Trophoblast cell (in vitro differentiated cells and primary cell): ENCODE results near the gene CLEC14A.

Source experiments
- DNase-seq, 2 donors: peaks; one replicate each; pipeline ENCODE4 v3.0.0-alpha.2; 2016
- H2AFZ ChIP-seq: 2 replicates; pipeline ENCODE4 v1.6.1; 2013; ENCODE audit warnings: low read length, moderate library complexity, mild to moderate bottlenecking; ENCODE audit not compliant: insufficient read depth, poor library complexity
- H2AK5ac ChIP-seq: 2 replicates; pipeline ENCODE4 v1.6.1; 2013; ENCODE audit warnings: mild to moderate bottlenecking, low read length
- H2BK120ac ChIP-seq: 2 replicates; pipeline ENCODE4 v1.6.1; 2013; ENCODE audit warnings: low read length, mild to moderate bottlenecking, moderate library complexity; ENCODE audit not compliant: insufficient read depth, poor library complexity
- H2BK12ac ChIP-seq: 2 replicates; pipeline ENCODE4 v1.6.1; 2013; ENCODE audit warnings: mild to moderate bottlenecking, low read length, moderate library complexity
- H2BK5ac ChIP-seq: 2 replicates; pipeline ENCODE4 v1.6.1; 2013; ENCODE audit warnings: low read length, low read depth, moderate library complexity, mild to moderate bottlenecking; ENCODE audit not compliant: poor library complexity
- H3K14ac ChIP-seq: 2 replicates; pipeline ENCODE4 v1.6.1; 2013; ENCODE audit warnings: mild to moderate bottlenecking, low read length
- H3K18ac ChIP-seq: 2 replicates; pipeline ENCODE4 v1.6.1; 2013; ENCODE audit warnings: mild to moderate bottlenecking, low read length
- H3K23ac ChIP-seq: 2 replicates; pipeline ENCODE4 v1.6.1; 2013; ENCODE audit warnings: low read length
- H3K27ac ChIP-seq: 2 replicates; pipeline ENCODE4 v1.5.1; 2013; ENCODE audit warnings: low read depth, mild to moderate bottlenecking, inconsistent platforms, low read length, moderate library complexity
- H3K27me3 ChIP-seq: 2 replicates; pipeline ENCODE4 v1.6.1; 2013; ENCODE audit warnings: inconsistent platforms, mild to moderate bottlenecking, low read length, moderate library complexity; ENCODE audit not compliant: insufficient read depth
- H3K36me3 ChIP-seq, 2 experiments: 1 replicate in 1 of 2; 2 replicates in 1 of 2; pipeline ENCODE4 v1.6.1; 2013; ENCODE audit warnings: low read length in 2 of 2, mild to moderate bottlenecking in 2 of 2, moderate library complexity in 1 of 2; ENCODE audit not compliant: insufficient read depth in 2 of 2, control insufficient read depth in 1 of 2
- H3K4ac ChIP-seq: 2 replicates; pipeline ENCODE4 v1.6.1; 2013; ENCODE audit warnings: low read depth, mild to moderate bottlenecking, low read length, moderate library complexity
- H3K4me1 ChIP-seq, 2 experiments: 1 replicate in 1 of 2; 2 replicates in 1 of 2; pipeline ENCODE4 v1.6.1; 2013; ENCODE audit warnings: low read length in 2 of 2, mild to moderate bottlenecking in 2 of 2, moderate library complexity in 1 of 2; ENCODE audit not compliant: insufficient read depth in 2 of 2, control insufficient read depth in 1 of 2
- H3K4me2 ChIP-seq: 2 replicates; pipeline ENCODE4 v1.6.1; 2013; ENCODE audit warnings: inconsistent platforms, mild to moderate bottlenecking, low read length, moderate library complexity
- H3K4me3 ChIP-seq: 2 replicates; pipeline ENCODE4 v1.5.1; 2013; ENCODE audit warnings: mild to moderate bottlenecking, low read depth, low read length, inconsistent platforms
- H3K79me1 ChIP-seq: one replicate; pipeline ENCODE4 v1.6.1; 2013; ENCODE audit warnings: low read length
- H3K79me2 ChIP-seq: 2 replicates; pipeline ENCODE4 v1.6.1; 2013; ENCODE audit warnings: low read length, mild to moderate bottlenecking; ENCODE audit not compliant: control insufficient read depth, insufficient read depth, poor library complexity
- H3K9ac ChIP-seq: 2 replicates; pipeline ENCODE4 v1.6.1; 2013; ENCODE audit warnings: mild to moderate bottlenecking, low read length
- H3K9me3 ChIP-seq: 2 replicates; pipeline ENCODE4 v1.6.1; 2013; ENCODE audit warnings: low read depth, mild to moderate bottlenecking, control low read depth, inconsistent platforms, low read length; ENCODE audit not compliant: insufficient read depth
- H4K12ac ChIP-seq: 2 replicates; pipeline ENCODE4 v1.6.1; 2013; ENCODE audit warnings: low read depth, mild to moderate bottlenecking, low read length, moderate library complexity
- H4K8ac ChIP-seq: 2 replicates; pipeline ENCODE4 v1.6.1; 2013; ENCODE audit warnings: low read depth, mild to moderate bottlenecking, low read length, moderate library complexity
- H4K91ac ChIP-seq: one replicate; pipeline ENCODE4 v1.6.1; 2013; ENCODE audit warnings: low read depth, mild to moderate bottlenecking, low read length, moderate library complexity
- WGBS: extraction: QIAGEN DNeasy Blood & Tissue Kit; methylation state at CpG from one replicate; pipeline ENCODE4 v1.1.7; 2013; ENCODE audit warnings: missing lambda C conversion rate; ENCODE audit not compliant: insufficient read length, insufficient coverage; ENCODE audit errors: extremely low coverage; 5-methylcytosine and 5-hydroxymethylcytosine counted together

Gene CLEC14A

DNA sequence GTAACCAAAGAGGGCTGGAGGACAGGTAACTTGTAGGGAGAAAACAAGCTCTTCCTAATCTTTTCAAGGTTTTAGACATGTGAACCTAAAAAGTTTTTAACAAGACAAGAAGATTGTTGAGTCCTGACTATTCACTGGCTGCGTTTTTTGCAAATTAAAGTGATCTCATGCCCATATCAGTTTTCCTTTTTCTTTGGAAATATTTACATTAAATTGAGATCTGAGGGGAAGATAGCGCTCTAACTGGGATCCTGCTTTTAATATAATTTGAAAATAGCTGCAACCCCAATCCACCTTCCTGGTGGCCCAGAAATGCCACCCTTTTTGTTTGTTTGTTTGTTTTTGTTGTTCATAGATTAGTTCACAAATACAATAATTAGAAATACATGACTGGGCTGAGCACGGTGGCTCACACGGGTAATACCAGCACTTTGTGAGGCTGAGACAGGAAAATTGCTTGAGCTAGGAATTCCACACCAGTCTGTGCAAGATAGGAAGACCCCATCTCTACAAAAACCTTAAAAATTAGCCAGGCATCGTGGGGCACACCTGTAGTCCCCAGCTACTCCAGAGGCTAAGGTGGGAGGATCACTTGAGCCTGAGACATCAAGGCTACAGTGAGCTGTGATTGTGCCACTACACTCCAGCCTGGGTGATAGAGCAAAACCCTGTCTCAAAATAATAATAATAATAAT lies 50.6 kb downstream of the CLEC14A start:
- no peak overlapping the region for H4K12ac ChIP-seq
- no CpG with 5 or more reads among the region's 5 CpGs for WGBS

DNA sequence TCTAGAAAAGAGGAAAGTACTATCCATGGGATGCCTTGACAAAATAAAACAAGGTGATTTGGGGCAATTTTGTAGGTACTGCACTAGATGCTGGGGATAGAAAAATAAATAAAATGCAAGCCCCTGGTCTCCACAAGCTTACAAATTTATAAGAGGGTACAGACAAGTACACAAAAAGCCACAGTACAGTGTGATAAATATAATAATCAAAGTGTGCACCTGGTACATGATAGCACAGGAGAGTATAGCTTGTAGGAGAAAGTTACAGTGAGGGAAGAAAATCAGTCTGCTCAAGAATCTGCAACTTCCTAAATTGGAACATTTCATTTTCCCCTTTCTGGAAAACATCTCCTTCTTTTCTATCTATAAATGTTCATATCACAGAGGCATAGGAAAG lies 51.2 kb downstream of the CLEC14A start:
- peaks cover 25% of the 10 kb centered on the region for H3K27me3 ChIP-seq
- H4K12ac ChIP-seq = no peak overlapping the region
- no peak overlapping the region for H2AFZ ChIP-seq
- H3K79me1 ChIP-seq = no peaks in the 10 kb centered on the region
- H4K8ac ChIP-seq = no peak overlapping the region
- H3K18ac ChIP-seq = no peak overlapping the region
- H3K4me3 ChIP-seq = no peak overlapping the region
- H2BK12ac ChIP-seq = no peak overlapping the region
- no peak overlapping the region for H3K23ac ChIP-seq
- no peak overlapping the region for H2BK120ac ChIP-seq
- H2BK5ac ChIP-seq = no peak overlapping the region
- no peak overlapping the region for H2AK5ac ChIP-seq
- H4K91ac ChIP-seq = no peak overlapping the region
- H3K36me3 ChIP-seq = no peaks in the 10 kb centered on the region
- DNase-seq = no peak
- no peak overlapping the region for H3K9ac ChIP-seq
- no peak overlapping the region for H3K4ac ChIP-seq
- H3K14ac ChIP-seq = no peak overlapping the region
- no peak overlapping the region for H3K4me2 ChIP-seq
- H3K4me1 ChIP-seq = peaks cover 9 to 12% of the 10 kb centered on the region in 2 experiments
- peaks cover 7% of the 10 kb centered on the region for H3K9me3 ChIP-seq
- H3K27ac ChIP-seq = no peak overlapping the region
- no peaks in the 10 kb centered on the region for H3K79me2 ChIP-seq

More for the DNA sequence above, 50.6 kb downstream of the CLEC14A start:
- Histone ChIP-seq H3K9me3 (peaks cover 13% of the 10 kb centered on the region), H3K9ac (no peak overlapping the region), H3K14ac (no peak overlapping the region), H3K4ac (no peak overlapping the region), H2BK120ac (no peak overlapping the region), H3K4me3 (no peak overlapping the region), H3K36me3 (no peaks in the 10 kb centered on the region), H3K4me1 (peaks cover 9 to 12% of the 10 kb centered on the region in 2 experiments), H3K23ac (no peak overlapping the region), H3K27ac (no peak overlapping the region), H3K18ac (no peak overlapping the region), H3K4me2 (no peak overlapping the region), H3K79me1 (no peaks in the 10 kb centered on the region), H2AFZ (no peak overlapping the region), H2BK5ac (no peak overlapping the region), H2BK12ac (no peak overlapping the region), H3K27me3 (peaks cover 30% of the 10 kb centered on the region), H4K8ac (no peak overlapping the region), H4K91ac (no peak overlapping the region), H3K79me2 (no peaks in the 10 kb centered on the region), H2AK5ac (no peak overlapping the region)
- no peak for DNase-seq
